ENCODE data around the gene BCL3.
"Not testable (repeated sequence)": the region's sequence is repeated elsewhere in the genome, so short reads cannot be mapped to it uniquely, and the experiment has no call there.

The BCL3 gene

DNA sequence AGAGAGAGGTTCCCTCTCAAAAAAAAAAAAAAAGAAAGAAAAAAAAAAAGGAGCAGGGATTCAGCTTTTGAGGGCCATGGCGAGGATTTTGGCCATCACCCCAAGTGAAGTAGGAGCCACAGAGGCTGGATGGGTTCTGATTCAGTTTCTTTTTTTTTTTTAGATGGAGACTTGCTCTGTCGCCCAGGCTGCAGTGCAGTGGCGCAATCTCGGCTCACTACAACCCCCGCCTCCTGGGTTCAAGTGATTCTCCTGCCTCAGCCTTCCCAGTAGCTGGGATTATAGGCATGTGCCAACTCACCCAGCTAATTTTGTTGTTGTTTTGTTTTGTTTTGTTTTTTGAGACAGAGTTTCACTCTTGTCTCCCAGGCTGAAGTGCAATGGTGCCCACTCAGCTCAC is 27.1 kb upstream of the BCL3 start:
- not testable (repeated sequence) for DNase-seq

DNA sequence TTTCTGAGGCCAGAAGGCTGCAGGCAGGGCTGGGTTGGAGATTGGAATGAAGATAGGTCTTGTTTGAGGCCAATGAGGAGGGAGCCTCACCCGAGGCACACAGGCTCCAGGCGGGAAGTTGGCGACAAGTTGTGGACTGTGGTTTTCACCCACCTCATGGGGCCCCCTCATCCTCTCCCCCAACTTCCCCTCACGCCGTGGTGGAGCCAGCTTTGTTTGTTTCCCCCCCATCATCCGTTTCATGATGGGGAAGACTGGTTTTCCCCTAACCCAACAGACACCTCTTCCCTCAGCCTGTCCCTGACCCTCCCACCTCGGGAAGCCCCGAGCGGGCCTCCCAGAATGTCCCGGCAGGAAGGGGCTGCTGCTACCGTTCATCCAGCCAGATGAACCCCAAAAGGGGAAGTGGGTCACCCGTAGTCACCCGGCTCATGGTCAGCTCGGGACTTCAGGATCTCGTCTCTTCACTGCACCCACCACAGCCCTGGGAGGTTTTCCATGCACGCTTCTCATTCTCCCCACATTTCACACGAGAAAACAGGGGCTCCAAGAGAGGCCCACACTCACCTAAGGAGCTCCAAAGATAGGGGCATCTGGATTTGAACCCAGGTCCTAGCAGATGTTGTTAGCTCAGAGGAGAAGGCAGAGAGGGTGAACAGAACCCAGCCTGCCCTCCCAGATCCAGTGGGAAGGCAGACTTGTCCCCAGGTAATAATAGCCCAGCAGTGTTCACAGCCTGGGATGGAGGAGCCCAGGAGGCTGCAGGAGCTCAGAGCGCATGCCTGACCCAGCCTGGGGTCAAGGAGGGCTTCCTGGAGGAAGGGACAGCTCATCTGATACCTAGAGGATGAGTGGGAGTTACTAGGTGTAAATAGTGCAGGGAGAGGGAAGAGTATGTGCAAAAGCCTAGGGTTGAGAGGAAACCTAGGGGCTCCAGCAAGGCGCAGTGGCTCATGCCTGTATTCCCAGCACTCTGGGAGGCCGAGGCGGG is 26.1 kb upstream of the BCL3 start:
- DNase-seq: peak; percentile 42

DNA sequence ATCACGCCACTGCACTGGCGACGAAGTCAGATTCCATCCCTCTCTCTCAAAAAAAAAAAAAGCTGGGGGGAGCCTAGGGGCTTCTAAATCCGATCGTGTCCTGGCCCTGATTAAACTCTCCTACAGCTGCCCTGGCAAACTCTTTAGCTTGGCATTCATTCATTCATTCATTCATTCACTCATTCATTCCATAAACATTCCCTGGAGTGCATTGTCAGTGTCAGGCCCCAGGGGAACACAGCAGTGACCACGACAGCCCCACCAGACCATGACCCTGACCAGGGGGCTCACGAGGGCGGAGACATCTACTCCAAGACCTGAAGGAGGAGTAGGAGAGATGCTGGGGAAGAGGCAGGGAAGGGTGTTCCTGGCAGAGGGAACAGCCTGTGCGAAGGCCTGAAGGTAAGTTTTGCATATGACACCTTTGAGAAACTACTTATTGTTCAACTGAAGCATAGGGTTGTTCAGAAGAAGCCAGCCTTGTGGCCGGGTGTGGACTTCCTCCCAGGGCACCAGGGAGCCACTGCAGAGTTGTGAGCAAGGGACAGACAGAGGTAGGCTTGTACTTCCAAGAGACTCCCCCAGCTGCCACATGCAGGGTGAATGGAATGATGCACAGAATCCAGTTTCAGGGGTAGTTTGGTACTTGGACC is 25.1 kb upstream of the BCL3 start:
- DNase-seq: no peak

DNA sequence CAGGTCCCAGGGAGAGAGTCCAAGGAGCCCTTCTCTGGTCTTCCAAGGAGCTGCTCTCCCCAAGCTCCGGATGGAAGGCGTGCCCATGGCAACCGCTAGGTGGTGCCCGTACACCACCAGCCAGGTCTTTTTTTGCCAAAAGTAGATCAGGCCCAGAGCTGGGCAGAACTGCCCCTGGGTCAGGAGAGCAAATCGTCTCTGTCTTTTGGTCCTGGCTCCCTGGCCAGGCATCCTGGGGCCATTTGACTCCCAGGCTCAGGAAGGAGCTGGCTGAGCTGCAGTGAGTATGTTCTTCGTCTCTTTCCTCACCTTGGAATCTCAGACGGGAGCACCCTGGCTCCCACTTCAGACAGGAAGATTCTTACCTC is 24.6 kb upstream of the BCL3 start:
- DNase-seq: peak; percentile 81

DNA sequence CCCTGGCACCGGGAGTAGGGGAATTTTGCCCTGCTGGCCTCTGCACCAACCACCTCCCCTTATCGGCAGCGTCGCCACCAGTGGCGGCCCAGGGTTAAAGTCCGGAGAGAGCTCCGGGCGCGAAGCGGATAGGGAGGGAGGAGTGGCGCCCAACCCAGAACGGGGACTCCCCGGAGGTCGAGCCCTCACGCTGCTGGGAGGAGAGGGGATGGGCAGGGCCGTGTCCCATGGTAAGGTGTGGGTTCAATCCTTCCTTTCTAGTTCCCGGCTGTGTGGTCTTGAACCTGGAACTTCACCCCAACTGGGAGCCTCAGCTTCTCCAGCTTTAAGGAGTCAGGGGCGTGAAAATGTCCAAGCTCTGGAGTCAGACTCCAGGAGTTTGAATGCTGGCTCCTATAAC is 23.3 kb upstream of the BCL3 start:
- DNase-seq: no peak

DNA sequence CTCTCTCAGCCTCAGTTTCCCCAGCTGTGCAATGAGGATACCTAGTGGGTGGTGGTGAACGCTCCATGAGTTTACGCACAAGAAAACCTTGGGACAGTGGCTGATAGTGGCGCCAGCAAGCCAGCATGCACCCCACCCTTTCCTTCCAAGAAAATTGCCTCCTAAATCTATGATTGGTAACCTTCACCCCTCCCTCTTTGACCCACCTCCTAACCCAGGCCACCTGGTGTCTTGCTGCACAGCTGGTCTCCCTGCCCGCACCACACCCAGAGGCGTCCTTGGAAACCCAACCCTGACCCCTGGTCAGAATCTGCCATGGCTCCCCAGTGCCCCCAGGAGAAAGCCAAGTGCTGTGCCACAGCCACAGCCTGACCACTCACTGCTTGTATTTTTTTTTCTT is 22.8 kb upstream of the BCL3 start:
- DNase-seq: no peak

DNA sequence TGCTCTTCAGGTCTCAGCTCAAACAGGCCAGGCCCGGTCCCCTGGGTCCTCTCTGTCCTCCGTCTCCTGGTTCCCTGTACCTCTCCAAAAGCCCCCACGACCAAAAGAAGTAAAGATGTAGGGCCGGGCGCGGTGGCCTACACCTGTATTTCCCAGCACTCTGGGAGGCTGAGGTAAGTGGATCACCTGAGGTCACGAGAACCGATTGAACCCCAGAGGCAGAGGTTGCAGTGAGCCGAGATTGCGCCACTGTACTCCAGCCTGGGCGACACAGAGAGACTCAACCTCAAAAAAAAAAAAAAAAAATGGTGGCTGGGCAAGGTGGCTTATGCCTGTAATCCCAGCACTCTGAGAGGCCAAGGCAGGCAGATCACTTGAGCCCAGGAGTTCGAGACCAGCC is 22.0 kb upstream of the BCL3 start:
- no peak for DNase-seq

DNA sequence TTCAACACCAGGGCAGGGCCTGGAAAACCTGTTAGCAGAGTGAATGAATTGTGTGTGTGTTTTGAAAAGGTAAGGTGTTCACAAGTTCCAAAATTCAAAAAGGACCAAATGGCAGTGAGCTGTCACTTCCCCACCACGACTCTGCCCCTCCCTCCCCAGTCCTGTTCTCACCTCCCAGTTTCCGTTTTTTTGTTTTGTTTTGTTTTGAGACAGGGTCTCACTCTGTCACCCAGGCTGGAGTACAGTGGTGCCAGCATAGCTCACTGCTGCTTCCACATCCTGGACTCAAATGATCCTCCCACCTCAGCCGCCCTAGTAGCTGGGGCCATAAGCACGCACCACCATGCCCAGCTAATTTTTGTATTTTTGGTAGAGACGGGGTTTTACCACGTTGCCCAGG is 20.3 kb upstream of the BCL3 start:
- DNase-seq: peak; percentile 27

DNA sequence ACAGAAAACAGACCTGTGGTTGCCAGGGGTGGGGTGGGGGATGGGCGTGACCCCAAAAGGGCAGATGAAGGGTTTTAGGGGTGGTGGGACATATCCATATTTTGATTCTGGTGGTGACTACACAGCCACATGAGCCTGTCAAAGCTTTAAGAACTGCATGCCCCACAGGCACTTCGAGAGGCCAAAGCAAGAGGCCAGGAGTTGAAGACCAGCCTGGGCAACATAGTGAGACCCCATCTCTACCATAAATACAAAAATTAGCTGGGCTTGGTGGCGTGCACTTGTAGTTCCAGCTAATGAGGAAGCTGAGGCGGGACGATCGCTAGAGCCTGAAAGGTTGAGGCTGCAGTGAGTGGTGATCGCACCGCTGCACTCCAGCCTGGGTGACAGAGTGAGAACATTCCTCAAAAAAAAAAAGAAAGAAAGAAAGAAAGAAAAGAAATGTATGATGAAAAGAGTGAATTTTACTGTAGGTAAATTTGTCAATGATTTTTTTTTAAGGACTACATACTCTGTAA is 18.9 kb upstream of the BCL3 start:
- DNase-seq: no peak

DNA sequence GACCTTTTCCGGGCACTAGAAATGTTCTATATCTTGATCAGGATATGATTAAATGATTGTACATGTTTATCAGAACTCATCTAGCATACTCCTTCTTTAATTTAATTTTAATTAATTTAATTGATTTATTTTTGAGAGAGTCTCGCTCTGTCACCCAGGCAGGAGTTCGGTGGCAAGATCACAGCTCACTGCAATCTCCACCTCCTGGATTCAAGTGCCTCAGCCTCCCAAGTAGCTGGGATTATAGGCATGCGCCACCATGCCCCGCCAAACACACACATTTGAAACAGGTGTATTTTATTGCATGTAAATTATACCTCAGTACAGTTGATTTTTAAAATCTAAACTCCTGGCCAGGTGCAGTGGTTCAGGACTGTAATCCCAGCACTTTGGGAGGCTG is 17.4 kb upstream of the BCL3 start:
- no peak for DNase-seq

DNA sequence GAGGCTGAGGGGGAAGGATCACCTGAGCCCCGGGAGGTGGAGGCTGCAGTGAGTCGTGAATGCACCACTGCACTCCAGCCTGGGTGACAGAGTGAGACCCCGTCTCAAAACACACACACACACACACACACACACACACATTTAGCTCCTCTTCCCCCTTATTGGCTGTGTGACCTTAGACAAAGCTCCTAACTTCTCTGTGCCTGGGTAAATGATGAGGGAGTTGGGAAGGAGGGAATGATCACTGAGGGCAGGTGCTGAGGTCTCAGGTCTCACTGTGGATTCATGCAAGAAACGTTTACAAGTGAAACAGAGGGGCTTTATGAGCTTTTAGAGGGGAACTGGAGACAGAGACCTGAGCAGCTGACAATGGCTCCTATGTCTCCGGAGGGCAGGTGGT is 16.9 kb upstream of the BCL3 start:
- no peak for DNase-seq

DNA sequence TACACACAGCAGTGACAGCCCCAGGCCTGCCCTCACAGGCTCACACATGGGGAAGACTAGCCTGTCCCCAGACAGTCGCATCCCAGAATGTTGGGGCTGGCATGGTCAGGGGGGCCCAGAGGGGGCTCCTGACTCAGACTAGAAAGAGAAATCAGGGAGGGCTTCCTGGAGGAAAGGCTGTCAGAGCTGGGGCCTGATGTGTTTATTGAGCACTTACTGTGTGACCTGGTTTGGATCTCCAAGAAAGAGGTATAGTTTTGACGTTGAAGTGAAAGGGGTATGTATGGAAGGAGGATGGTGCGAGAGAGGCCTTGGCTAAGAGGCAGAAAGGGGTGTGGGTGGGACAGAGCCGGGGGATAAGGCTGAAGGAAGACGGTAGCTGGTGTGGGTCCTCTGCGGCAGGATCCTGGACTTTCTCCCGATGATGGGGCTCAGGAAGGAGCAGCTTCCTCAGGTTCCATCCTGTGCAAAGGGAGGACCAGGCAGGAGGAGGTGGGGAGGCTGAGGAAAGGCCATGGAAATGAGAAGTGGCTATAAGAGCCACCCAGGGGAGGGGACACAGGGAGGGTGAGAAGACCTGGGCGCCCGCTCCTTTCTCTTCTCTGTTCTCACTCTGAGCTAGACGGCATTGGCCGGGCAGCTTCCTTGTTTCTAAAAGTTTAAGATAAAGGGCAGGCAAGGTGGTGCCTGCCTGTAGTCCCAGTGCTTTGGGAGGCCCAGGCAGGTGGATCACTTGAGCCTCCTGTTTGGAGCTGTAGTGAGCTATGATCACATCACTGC is 16.1 kb upstream of the BCL3 start:
- DNase-seq: no peak

DNA sequence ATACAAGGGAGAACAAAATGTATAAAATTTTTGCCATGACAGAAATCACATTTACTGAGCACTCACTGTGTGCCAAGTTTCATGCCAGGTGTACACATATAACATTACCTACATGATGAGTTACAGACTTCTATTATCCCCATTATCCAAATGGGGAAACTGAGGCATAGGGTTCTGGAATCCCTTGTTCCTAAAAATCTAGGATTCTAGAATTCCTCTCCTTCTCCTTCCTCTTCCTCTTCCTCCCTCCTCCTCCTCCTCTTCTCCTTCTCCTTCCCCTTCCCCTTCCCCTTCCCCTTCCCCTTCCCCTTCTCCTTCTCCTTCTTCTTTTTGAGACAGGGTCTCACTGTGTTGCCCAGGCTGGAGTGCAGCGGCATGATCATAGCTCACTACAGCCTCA is 14.2 kb upstream of the BCL3 start:
- no peak for DNase-seq

DNA sequence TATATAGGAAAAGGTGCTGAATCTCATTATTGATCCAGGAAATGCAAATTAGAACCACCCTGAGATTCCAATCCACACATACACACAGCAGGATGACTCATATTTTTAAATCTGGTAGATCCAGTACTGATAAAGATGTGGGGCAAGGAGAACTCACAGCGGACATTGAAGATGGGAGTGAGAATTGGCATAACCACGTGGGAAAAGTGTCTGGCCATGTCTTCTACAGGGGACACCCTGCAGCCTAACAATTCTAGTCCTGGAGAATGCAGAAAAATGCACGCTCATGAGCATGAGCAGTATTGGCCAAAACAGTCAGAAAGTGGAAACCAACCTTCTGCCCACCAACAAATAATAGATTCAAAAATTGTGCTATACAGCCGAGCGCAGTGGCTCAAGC is 13.5 kb upstream of the BCL3 start:
- DNase-seq: no peak

DNA sequence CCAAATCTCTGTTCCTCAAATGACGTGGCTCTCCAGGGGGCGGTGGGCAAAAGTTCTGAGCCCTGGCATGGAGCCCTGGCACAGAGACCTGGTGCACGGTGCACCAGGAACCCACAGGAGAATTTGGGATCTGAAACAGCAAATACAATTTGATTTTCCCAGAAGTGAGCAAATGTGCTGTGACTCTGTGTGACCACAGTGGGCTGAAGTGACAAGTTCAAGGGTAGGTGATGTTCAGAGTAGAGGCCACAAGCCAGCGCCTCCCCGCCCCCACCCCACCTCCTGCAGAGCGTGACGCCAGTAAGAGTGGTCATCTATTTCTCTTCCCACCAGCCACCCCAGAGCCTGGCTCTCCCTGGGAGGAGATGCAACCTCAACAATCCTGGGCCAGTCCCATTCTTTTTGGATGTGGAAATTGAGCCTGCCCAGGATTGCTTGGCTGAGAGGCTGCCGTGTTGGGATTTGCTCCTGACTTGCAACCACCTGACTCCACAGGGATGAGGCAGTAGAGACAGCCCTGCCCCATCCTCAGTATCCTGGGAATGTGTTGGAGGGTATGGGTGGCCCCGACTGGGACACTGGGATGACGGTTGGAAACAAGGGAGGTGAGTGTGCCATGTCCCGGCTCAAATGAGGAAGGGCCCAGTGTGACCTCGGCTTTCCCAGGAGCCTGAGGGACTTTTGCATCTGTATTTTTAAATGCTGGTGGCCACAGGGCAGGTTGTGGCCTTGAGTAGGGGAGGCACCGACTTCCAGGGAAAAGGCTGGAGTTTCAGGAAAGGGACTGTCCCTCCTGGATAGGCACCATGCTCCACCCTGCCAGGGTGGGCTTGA is 11.1 kb upstream of the BCL3 start:
- DNase-seq: no peak

DNA sequence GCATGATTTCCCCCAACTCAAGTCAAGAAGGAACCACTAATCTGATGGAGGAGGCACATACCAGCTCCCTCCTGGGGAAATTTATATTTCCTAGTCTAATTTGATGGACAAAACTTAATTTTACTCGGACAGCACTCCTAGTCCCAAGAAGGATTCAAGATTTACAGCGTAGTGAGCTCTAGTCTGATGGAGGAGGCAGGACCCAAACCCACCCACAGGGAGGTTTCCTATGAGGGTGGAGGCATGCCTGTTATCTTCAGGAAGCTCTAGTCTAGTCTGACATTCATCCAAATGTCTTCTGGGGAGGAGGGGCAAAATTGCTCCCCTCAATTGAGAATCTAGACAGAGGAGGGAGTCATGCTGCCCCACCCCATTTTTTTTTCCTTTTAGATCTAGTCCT is 10.4 kb upstream of the BCL3 start:
- DNase-seq: no peak

DNA sequence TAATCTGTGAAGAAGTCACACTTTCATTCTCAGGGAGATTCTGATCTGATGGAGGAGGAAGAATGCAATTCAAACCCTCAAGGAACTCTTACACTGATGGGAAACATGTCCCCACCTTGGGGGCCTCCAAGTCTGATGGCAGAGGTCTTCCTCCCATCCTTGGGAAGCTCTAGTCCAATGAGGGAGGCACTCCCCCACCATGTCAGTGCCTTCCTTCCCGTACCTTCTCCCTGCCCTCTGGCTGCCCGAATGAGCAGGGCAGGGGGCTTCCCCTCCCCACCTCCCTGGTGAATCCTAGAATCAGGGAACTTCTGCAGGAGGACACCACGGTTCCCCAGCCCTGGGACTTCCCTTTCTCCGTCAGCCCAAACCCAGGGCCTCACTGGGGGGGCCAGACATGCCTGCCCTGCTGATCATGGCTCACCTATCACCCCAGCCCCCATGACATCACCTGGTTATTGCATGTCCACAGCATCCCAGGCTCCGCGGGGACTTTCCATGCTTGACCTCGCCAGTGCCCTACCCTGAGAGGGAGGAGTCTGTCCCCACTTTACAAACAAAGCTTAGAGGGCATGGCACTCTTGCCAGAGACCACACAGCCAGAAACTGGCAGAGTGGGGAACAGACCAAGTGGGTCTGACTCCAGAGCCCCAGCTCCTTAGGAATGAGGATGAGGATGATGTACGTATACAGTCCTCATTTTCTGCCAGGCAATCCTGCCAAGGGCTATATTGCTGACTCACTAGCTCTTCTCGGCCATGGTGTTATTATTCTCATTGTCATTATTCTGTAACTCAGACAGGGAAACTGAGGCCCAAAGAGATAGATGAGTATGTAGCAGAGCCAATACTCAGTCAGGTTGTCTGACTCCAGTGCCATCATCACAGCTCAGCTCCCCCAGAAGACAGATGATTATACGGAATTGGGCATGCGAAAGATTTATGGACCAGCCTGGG is 9.6 kb upstream of the BCL3 start:
- DNase-seq: no peak

DNA sequence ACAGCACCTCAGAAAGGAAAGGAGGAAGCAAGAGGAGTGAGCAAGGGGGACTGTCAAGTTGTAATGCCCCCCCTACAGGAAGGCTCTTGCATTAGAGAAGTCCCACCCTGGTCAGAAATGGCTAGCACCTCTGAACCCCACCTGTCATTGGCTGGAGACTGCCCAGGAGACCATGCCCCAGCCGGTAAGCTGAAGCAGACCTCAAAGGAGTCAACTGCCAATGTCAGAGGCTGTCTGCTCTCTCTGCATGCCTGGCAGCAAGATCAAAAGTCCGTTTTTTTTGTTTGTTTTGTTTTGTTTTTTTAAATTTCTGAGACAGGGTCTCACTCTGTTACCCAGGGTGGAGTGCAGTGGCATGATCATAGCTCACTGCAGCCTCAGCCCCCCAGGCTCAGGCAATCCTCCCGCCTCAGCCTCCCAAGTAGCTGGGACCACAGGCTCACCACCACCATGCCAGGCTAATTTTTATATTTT is 8.1 kb upstream of the BCL3 start:
- DNase-seq: no peak

DNA sequence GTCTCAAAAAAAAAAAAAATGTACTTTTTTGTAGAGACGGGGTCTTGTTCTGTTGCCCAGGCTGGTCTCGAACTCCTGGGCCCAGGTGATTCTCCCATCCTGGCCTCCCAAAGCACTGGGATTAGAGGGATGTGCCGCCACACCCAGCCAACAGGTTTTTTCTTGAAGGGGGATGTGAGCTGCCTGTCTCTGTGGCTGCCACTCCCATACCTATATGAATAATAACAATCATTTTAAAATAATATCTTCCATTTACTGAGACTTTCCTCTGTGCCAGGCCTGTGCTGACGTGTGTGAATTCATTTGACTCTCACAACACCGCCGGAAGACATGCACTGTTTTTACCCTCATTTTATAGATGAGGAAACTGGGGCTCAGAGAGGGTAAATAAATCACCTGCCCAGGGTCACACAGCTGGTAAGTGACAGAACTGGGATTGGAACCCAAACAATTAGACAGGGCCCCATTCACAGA is 7.2 kb upstream of the BCL3 start:
- no peak for DNase-seq

DNA sequence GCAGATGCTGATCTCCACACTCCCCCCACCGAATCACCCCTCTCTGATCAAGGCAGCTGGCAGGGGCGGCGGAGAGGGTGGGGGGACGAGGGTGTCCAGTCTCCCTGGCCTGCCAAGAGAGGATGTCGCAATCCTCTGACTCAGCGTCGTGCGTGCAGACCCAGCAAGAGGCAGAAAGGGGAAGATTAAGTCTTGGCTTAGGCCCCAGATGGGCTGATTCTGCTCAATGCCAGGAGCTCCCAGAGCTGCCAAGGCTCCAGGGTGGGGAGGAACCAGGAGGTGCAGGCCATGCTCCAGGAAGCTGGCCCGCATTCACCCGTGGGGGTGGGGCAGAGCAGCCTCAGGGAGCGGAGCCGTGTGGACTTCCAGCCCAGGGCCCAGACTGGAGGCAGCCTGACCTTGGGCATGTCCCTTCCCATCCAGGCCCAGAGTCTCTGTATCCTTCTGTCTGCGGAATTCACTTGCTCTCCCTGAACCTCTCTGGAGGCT is 6.6 kb upstream of the BCL3 start:
- DNase-seq: peak; percentile 43
